Heart left ventricle (tissue), 16 donors: ENCODE results near the gene FUBP1. TPM values are rescaled to one million over a fixed set of nuclear protein-coding genes. Genes with fewer than 3 reads are reported as not detected.
"Not testable (repeated sequence)": the region's sequence is repeated elsewhere in the genome, so short reads cannot be mapped to it uniquely, and the experiment has no call there.

ENCODE experiments used
- ATAC-seq, 4 donors: fragments of 200-7000 bp; cut with Tn5 transposase; one replicate each; pipeline ENCODE4 v1.9.1; 2020 to 2022; ENCODE audit warnings: moderate library complexity in 4 of 4, mild to moderate bottlenecking in 3 of 4, moderate number of reproducible peaks in 1 of 4
- DNase-seq, 5 donors: peaks; one replicate each; pipeline ENCODE4 v3.0.0-alpha.2; 2020
- H3K27ac ChIP-seq, 12 donors: fragments of 200-600 bp; sonication (generic) in 4 of 12; one replicate each; pipeline versions ENCODE4 v1.5.0 to v1.8.0; 2016 to 2022; ENCODE audit warnings: mild to moderate bottlenecking in 2 of 12
- H3K27me3 ChIP-seq, 9 donors: fragments of 200-600 bp; sonication (generic) in 2 of 9; one replicate each; pipeline versions ENCODE4 v1.5.1 to v1.8.0; 2016 to 2022; ENCODE audit warnings: mild to moderate bottlenecking in 3 of 9
- H3K36me3 ChIP-seq, 9 donors: fragments of 200-600 bp; sonication (generic) in 2 of 9; one replicate each; pipeline versions ENCODE4 v1.5.0 to v1.8.0; 2018 to 2022; ENCODE audit warnings: mild to moderate bottlenecking in 2 of 9
- H3K4me1 ChIP-seq, 12 donors: fragments of 200-600 bp; sonication (generic) in 4 of 12; one replicate each; pipeline versions ENCODE4 v1.5.0 to v1.8.0; 2016 to 2022; ENCODE audit warnings: mild to moderate bottlenecking in 3 of 12
- H3K4me3 ChIP-seq, 12 donors: fragments of 200-600 bp; sonication (generic) in 4 of 12; one replicate each; pipeline versions ENCODE4 v1.5.0 to v1.8.0; 2017 to 2022; ENCODE audit warnings: mild to moderate bottlenecking in 9 of 12, moderate library complexity in 4 of 12
- H3K9me3 ChIP-seq, 12 donors: fragments of 200-600 bp; sonication (generic) in 4 of 12; one replicate each; pipeline versions ENCODE4 v1.5.0 to v1.8.0; 2016 to 2022; ENCODE audit warnings: mild to moderate bottlenecking in 1 of 12
- CTCF ChIP-seq, 12 donors: fragments of 200-600 bp; sonication (generic) in 4 of 12; IDR thresholded peaks; one replicate each; pipeline versions ENCODE4 v1.5.0 to v1.8.0; 2018 to 2022; ENCODE audit warnings: antibody characterized with exemption in 12 of 12, mild to moderate bottlenecking in 5 of 12
- POLR2A ChIP-seq, 2 donors: fragments of 450-650 bp; IDR thresholded peaks; one replicate each; pipeline ENCODE4 v1.6.1; 2017; ENCODE audit warnings: antibody characterized with exemption in 2 of 2, mild to moderate bottlenecking in 2 of 2, moderate library complexity in 2 of 2
- WGBS, 4 donors: extraction: QIAGEN DNeasy Blood & Tissue Kit in 2 of 4; methylation state at CpG; one replicate each; pipeline versions ENCODE4 v1.1.5 to v1.1.7; 2013 to 2018; 5-methylcytosine and 5-hydroxymethylcytosine counted together
- intact Hi-C, 10 donors: fragments of 100-400 bp; cut with DNase I; formaldehyde crosslinking; loops; one replicate each; pipeline versions ENCODE4 v1.11.1 to v1.14.2; 2022
- polyA plus RNA-seq, 2 donors: library from polyadenylated mRNA; stranded (reverse); fragments of 200-250 nt; gene quantifications; one replicate each; pipeline ENCODE4 v1.2.3, GENCODE V29; 2013
- total RNA-seq, 9 donors: library from RNA; depleted of rRNA in 2 of 9; stranded (reverse); fragments of >200 nt in 2 of 9; fragmentation: NEBNext Ultra II Directional in 3 of 9; extraction: Animal tissue kit (Norgen Biotek cat#: 25700) in 3 of 9; gene quantifications; one replicate each; pipeline versions ENCODE4 v1.1.0 to v1.2.4, GENCODE V29; 2016 to 2023
- donor health status: ischemic (EF 13 %, LVEDD 7.1; RV severe dilation, severe dysfunction).
- donor health status: healthy with polysubstance abuse.
- donor health status: DM: no; HTN: yes; CAD: no.
- donor health status: DM: no; HTN: no; CAD: no.
- donor health status: ischemic (EF 25% LVEDD 6.9; RV normal size, moderate dysfunction).
- donor health status: ischemic (EF 25% LVEDD 5.7; RV mildly dilated, moderate dysfunction).
- donor health status: healthy.
- donor health status: DM: yes; HTN: yes; CAD: no.
- donor health status: ischemic (EF 35%, LVEDD 5.7; RV mildly dilated, moderate dysfunction).
- donor health status: nonischemic (EF 11% LVEDD 7.7; RV severe dilation, severe dysfunction).
- donor health status: DM: yes; HTN: yes; CAD: no.
- donor health status: PGD.
- donor health status: ischemic (EF 29% LVEDD 5.4; RV normal size, mild dysfunction).
- donor health status: nonischemic (EF 23%, LVEDD 6.1; RV moderate dilation, normal function).

Gene FUBP1
- total and polyA plus RNA-seq, 11 donors, result 27.0 to 78.9 (median 54.1) TPM

GRCh38 chr1:77987919-77988318 is 9.0 kb upstream of the FUBP1 start:
- Histone ChIP-seq H3K4me1 (peaks cover 2 to 35% (median 13%) of the 10 kb centered on the region in 12 donors), H3K27me3 (no peaks in the 10 kb centered on the region), H3K36me3 (peaks cover 0 to 5% (median 3%) of the 10 kb centered on the region in 9 donors), H3K27ac (peak overlapping the region in 2 of 12 donors; percentile 10 to 22), H3K4me3 (no peak overlapping the region), H3K9me3 (no peaks in the 10 kb centered on the region)
- DNase-seq (no peak), ATAC-seq (peak in 3 of 4 donors; percentile 26 to 72 (median 51))
- 42 to 52% (median 46%) methylated on average over 2 of the region's 2 CpGs for WGBS, 4 donors
- TF ChIP-seq CTCF (IDR thresholded peaks at IDR 0.05), result no peak
- no peak for TF ChIP-seq POLR2A (IDR thresholded peaks at IDR 0.05)
- intact Hi-C loops, result no loop called here

- ATAC-seq (no peak), DNase-seq (no peak)
- intact Hi-C loops, result no loop called here
Observed at GRCh38 chr1:77986810-77987209, 7.9 kb upstream of the FUBP1 start.

GRCh38 chr1:77984629-77985028 is 5.8 kb upstream of the FUBP1 start:
- 78 to 87% (median 84%) methylated on average over 4 of the region's 4 CpGs for WGBS, 4 donors
- peak overlapping the region in 1 of 12 donors; percentile 4 for H3K4me3 ChIP-seq
- no peaks in the 10 kb centered on the region for H3K27me3 ChIP-seq
- peaks cover 2 to 55% (median 23%) of the 10 kb centered on the region in 12 donors for H3K4me1 ChIP-seq
- TF ChIP-seq CTCF (IDR thresholded peaks at IDR 0.05) (no peak), POLR2A (IDR thresholded peaks at IDR 0.05) (no peak)
- ATAC-seq, result no peak
- DNase-seq, result no peak
- peaks cover 0 to 4% (median 0%) of the 10 kb centered on the region in 9 donors for H3K36me3 ChIP-seq
- H3K27ac ChIP-seq, result peak overlapping the region in 11 of 12 donors; percentile 2 to 66 (median 28)
- intact Hi-C loops, result no loop called here
- no peaks in the 10 kb centered on the region for H3K9me3 ChIP-seq

More at GRCh38 chr1:77986810-77987209, 7.9 kb upstream of the FUBP1 start:
- Histone ChIP-seq H3K36me3 (peaks cover 0 to under 1% (median 0%) of the 10 kb centered on the region in 9 donors), H3K27ac (no peak overlapping the region), H3K9me3 (no peaks in the 10 kb centered on the region), H3K4me1 (peaks cover 2 to 35% (median 14%) of the 10 kb centered on the region in 12 donors), H3K27me3 (no peaks in the 10 kb centered on the region), H3K4me3 (no peak overlapping the region)
- TF ChIP-seq CTCF (IDR thresholded peaks at IDR 0.05), result no peak
- no peak for TF ChIP-seq POLR2A (IDR thresholded peaks at IDR 0.05)

- DNase-seq, result no peak
- intact Hi-C loops, result no loop called here
- H3K9me3 ChIP-seq, result no peaks in the 10 kb centered on the region
- ATAC-seq, result no peak
- peak overlapping the region in 2 of 12 donors; percentile 2 to 34 for H3K27ac ChIP-seq
- peaks cover 2 to 55% (median 23%) of the 10 kb centered on the region in 12 donors for H3K4me1 ChIP-seq
- H3K27me3 ChIP-seq, result no peaks in the 10 kb centered on the region
- no peak overlapping the region for H3K4me3 ChIP-seq
- no peak for TF ChIP-seq POLR2A (IDR thresholded peaks at IDR 0.05)
- peaks cover 0 to 4% (median 0%) of the 10 kb centered on the region in 9 donors for H3K36me3 ChIP-seq
Observed at GRCh38 chr1:77983997-77984355, 5.1 kb upstream of the FUBP1 start.

GRCh38 chr1:77983352-77983996 is 4.6 kb upstream of the FUBP1 start:
- H3K27ac ChIP-seq, DNase-seq, H3K9me3 ChIP-seq, H3K36me3 ChIP-seq, intact Hi-C loops, H3K27me3 ChIP-seq, ATAC-seq, H3K4me3 ChIP-seq: not testable (repeated sequence)
- H3K4me1 ChIP-seq, result peaks cover 2 to 51% (median 22%) of the 10 kb centered on the region in 12 donors
- WGBS, 4 donors, result 83 to 88% (median 87%) methylated on average over 8 of the region's 8 CpGs
